C4-2B (cell line): ENCODE results near the gene PARL.

Experiments
- CTCF ChIP-seq: fragments of 450-650 bp; conservative IDR thresholded peaks from 2 replicates; pipeline ENCODE4 v1.5.1; 2017; ENCODE audit warnings: mild to moderate bottlenecking
- ZFX ChIP-seq: fragments of 450-650 bp; IDR thresholded peaks from 2 replicates; pipeline ENCODE4 v1.6.1; 2017

- TF ChIP-seq CTCF (no peak), ZFX (no peak)
Measured at GRCh38 chr3:183794452-183794851, 90.2 kb downstream of the PARL start.
